GM19099 (cell line): ENCODE data around the gene OR2B2.
A peak's percentile ranks its signal among the peaks of the same experiment; 100 is the strongest.

Source experiments
- POLR2A ChIP-seq: IDR thresholded peaks from 3 replicates; pipeline ENCODE4 v1.6.1; 2011; ENCODE audit warnings: low read depth; ENCODE audit not compliant: insufficient read length; ENCODE audit errors: extremely low read depth

Gene OR2B2

GRCh38 chr6:27911956-27912446 is at the start of gene OR2B2:
TSS of gene OR2B2 (minus strand) at chr6:27912396. CDS start at chr6:27912319, 77 bp downstream.
- TF ChIP-seq POLR2A: no peak

- TF ChIP-seq POLR2A: no peak
Measured at GRCh38 chr6:27957516-27957915, 45.3 kb upstream of the OR2B2 start.

GRCh38 chr6:27956941-27957340 is 44.7 kb upstream of the OR2B2 start, which contains the start of gene OR2B6:
TSS of gene OR2B6 (plus strand) at chr6:27957241. CDS start at chr6:27957241, 0 bp downstream.
- TF ChIP-seq POLR2A: no peak

GRCh38 chr6:27951040-27951439 is 38.8 kb upstream of the OR2B2 start:
- no peak for TF ChIP-seq POLR2A

- TF ChIP-seq POLR2A: no peak
Measured at GRCh38 chr6:27948237-27948636, 36.0 kb upstream of the OR2B2 start.

DNA sequence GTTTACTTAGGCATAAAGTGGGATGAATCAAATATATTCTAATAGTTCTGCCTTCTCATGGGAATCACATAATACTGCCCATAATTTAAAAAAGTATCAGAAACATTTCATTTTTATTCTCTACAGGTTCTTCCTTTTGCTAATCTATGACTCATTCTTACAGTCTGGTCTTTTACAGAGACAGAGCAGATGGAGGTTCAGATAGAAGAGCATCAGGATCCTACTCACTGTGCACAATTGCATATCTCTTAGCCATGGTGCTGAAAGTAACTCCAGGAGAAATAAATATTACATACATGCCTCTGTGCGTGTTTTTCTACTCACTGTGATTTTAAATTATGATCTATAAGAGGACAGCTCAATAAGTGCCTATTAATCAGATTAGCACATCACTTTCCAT is 28.6 kb upstream of the OR2B2 start:
- TF ChIP-seq POLR2A: no peak

DNA sequence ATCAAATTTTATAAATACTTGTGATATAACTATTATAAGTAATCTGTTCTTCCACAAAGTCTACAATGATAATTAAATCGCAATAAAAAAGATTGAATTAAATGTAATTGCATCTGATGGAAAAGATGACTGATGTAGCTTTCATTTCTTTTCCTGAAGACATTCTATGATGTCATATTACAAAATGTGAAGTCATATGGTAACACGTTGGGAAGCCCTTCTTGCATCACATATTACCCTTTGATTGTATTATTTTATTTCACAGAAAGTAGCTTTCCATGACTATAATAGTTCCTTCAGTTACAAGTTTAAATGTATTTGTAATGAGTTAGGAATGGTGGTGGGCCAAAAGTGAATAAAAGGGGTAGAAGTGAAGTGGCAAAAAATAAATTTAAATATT is 19.0 kb upstream of the OR2B2 start:
- TF ChIP-seq POLR2A: no peak

DNA sequence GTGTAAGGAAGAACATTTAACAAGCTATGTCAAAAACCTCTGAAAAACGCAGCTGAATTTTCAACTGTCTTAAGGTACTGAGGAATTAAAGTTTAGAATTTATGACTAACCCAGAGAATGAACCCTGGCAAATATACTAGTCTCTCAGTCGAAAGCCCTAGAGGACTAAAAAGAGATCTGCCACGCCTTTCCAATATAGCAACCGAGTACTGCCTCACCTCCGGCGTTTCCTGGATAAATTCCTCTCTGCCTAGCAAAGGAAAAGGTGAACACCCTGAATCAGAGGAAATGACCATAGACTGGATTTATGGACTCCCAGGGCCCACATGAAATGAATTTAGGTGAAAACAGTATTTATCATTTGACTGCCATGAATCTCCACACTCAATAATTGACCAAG is 12.0 kb upstream of the OR2B2 start:
- TF ChIP-seq POLR2A: no peak

GRCh38 chr6:27922949-27923348 is 10.8 kb upstream of the OR2B2 start:
- TF ChIP-seq POLR2A: no peak

- no peak for TF ChIP-seq POLR2A
Measured at GRCh38 chr6:27908017-27908416, 4.2 kb downstream of the OR2B2 start.

GRCh38 chr6:27902335-27903314 is 9.6 kb downstream of the OR2B2 start:
- TF ChIP-seq POLR2A: peak; percentile 35

- no peak for TF ChIP-seq POLR2A
Measured at GRCh38 chr6:27901801-27902200, 10.4 kb downstream of the OR2B2 start.

GRCh38 chr6:27899543-27899942 is 12.7 kb downstream of the OR2B2 start:
- TF ChIP-seq POLR2A: no peak

GRCh38 chr6:27897580-27898206 is 14.5 kb downstream of the OR2B2 start:
- TF ChIP-seq POLR2A: no peak

GRCh38 chr6:27896398-27896796 is 15.8 kb downstream of the OR2B2 start:
- no peak for TF ChIP-seq POLR2A

DNA sequence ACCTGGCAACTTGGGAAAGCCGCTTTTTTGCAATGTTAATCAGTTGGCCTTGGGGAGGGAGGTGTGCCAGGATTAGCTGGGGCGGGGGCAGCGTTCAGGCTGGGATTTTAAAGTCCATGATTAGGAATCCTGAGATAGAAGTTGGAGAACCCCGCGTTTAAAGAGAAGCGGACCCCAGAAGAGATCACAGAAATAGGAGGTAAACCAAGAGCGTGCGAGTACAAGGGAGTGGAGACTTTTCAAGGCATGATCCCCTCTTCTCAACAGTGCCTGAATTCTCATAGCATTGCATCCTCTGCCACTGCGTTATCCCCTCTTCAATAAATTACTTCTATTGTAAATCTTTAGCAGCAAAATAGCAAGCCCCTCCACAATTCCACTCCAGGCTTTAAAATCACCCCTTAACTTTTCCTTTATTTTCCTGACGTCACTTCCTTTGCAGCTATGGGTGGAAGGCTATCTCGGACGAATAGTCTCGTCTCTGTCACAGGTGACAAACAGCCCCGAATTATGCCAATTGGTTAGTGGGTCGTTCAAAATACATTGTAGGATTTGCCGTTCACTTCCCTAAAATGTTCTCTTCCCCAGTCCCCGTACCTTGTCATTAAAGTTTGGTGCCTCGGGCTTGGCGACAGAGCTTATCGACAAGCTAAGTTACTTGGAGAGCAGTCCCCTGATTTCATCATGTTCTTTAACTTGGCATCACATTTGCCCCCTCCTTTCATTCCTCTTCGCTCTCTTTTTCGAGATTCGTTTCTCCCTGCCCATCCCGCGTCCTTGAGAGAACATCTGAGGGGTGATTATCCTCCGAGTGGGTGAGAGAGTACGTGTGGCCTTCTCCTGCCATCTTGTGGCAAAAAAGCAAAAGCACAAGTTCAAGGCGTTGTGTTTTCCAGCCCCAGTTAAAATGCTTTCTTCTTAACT is 17.1 kb downstream of the OR2B2 start:
- peak; percentile 57 for TF ChIP-seq POLR2A
